Activated CD4-positive, alpha-beta T cell treated with anti-CD3 and anti-CD28 coated beads for 36 hours (primary cell): ENCODE results near the gene HYCC2. TPM values are rescaled to one million over a fixed set of nuclear protein-coding genes. Genes with fewer than 3 reads are reported as not detected.
"Not testable (repeated sequence)": the region's sequence is repeated elsewhere in the genome, so short reads cannot be mapped to it uniquely, and the experiment has no call there.

Source experiments
- ATAC-seq: fragments of 200-7000 bp; cut with Tn5 transposase; one replicate; pipeline ENCODE4 v1.10.0; 2021; ENCODE audit warnings: mild to moderate bottlenecking, moderate library complexity
- CTCF ChIA-PET: fragments of 350-600 bp; sonication (Branson Sonifier 250); formaldehyde crosslinking; loops from one replicate; lab custom pipeline; 2021; ENCODE audit warnings: antibody characterized with exemption; lab: Charles Lee
- POLR2A ChIA-PET: fragments of 350-600 bp; sonication (Branson Sonifier 250); formaldehyde crosslinking; loops from one replicate; lab custom pipeline; 2021; ENCODE audit warnings: antibody characterized with exemption, inconsistent platforms; lab: Charles Lee
- DNase-seq: peaks from one replicate; pipeline ENCODE4 v3.0.0-alpha.2; 2020
- H3K27ac Mint-ChIP-seq: one replicate; pipeline ENCODE4 v1.8.0; 2021; ENCODE audit warnings: mixed read lengths
- H3K27me3 Mint-ChIP-seq: one replicate; pipeline ENCODE4 v1.8.0; 2021; ENCODE audit warnings: mixed read lengths
- H3K36me3 Mint-ChIP-seq: one replicate; pipeline ENCODE4 v1.8.0; 2021; ENCODE audit warnings: low read depth, mixed read lengths
- H3K4me1 Mint-ChIP-seq: one replicate; pipeline ENCODE4 v1.8.0; 2021; ENCODE audit warnings: mixed read lengths
- H3K4me3 Mint-ChIP-seq: one replicate; pipeline ENCODE4 v1.8.0; 2021; ENCODE audit warnings: mild to moderate bottlenecking, moderate library complexity, mixed read lengths
- H3K9me3 Mint-ChIP-seq: one replicate; pipeline ENCODE4 v1.8.0; 2021; ENCODE audit warnings: low read depth, mixed read lengths
- intact Hi-C, 2 experiments: fragments of 100-400 bp; cut with DNase I in 1 of 2; cut with micrococcal nuclease in 1 of 2; formaldehyde crosslinking; loops; one replicate each; pipeline versions ENCODE4 v1.14.2 to v1.15.1; 2022 to 2024; cut with DNase I, micrococcal nuclease
- total RNA-seq, 2 experiments: library from RNA; stranded (reverse); gene quantifications; one replicate each; pipeline ENCODE4 v1.2.3, GENCODE V29; 2021

HYCC2 gene
- total RNA-seq, 2 experiments from 2014 or later: 15.8 to 16.0 TPM

GRCh38 chr2:201043050-201043449 lies 28.4 kb downstream of the HYCC2 start:
- POLR2A ChIA-PET, intact Hi-C loops: not testable (repeated sequence)

GRCh38 chr2:201042451-201042850 lies 29.0 kb downstream of the HYCC2 start:
- H3K4me3 Mint-ChIP-seq, ATAC-seq, H3K27me3 Mint-ChIP-seq, POLR2A ChIA-PET, H3K27ac Mint-ChIP-seq, intact Hi-C loops, CTCF ChIA-PET, H3K9me3 Mint-ChIP-seq, DNase-seq: not testable (repeated sequence)
- Mint-ChIP-seq H3K4me1 (peaks cover 10% of the 10 kb centered on the region), H3K36me3 (peaks cover 34% of the 10 kb centered on the region)

More at GRCh38 chr2:201043050-201043449, 28.4 kb downstream of the HYCC2 start:
- DNase-seq, H3K4me3 Mint-ChIP-seq, H3K9me3 Mint-ChIP-seq, H3K27ac Mint-ChIP-seq, ATAC-seq, H3K27me3 Mint-ChIP-seq: not testable (repeated sequence)
- Mint-ChIP-seq H3K4me1 (peaks cover 10% of the 10 kb centered on the region), H3K36me3 (peaks cover 37% of the 10 kb centered on the region)
- CTCF ChIA-PET: interaction anchor here (0.7 to 1.6 kb wide), 3 partner anchors 115 to 154 kb away, joined by 3 to 5 read pairs (median 3); partner anchors contain the start of genes NIF3L1 and PPIL3

GRCh38 chr2:201040867-201041628 lies 30.4 kb downstream of the HYCC2 start:
- DNase-seq: no peak

GRCh38 chr2:201038855-201039254 lies 32.6 kb downstream of the HYCC2 start:
- peaks cover 4% of the 10 kb centered on the region for H3K4me1 Mint-ChIP-seq
- intact Hi-C loops: no loop called here
- H3K27me3 Mint-ChIP-seq: no peaks in the 10 kb centered on the region
- H3K36me3 Mint-ChIP-seq: peaks cover 42% of the 10 kb centered on the region
- no peak overlapping the region for H3K27ac Mint-ChIP-seq
- no peak for DNase-seq
- ChIA-PET POLR2A (no interaction called here), CTCF (no interaction called here)
- peaks cover 3% of the 10 kb centered on the region for H3K9me3 Mint-ChIP-seq
- no peak for ATAC-seq
- no peak overlapping the region for H3K4me3 Mint-ChIP-seq

More at GRCh38 chr2:201040867-201041628, 30.4 kb downstream of the HYCC2 start:
- Mint-ChIP-seq H3K27me3 (no peaks in the 10 kb centered on the region), H3K4me3 (no peak overlapping the region), H3K4me1 (peaks cover 4% of the 10 kb centered on the region), H3K36me3 (peaks cover 33% of the 10 kb centered on the region), H3K9me3 (peaks cover 3% of the 10 kb centered on the region), H3K27ac (no peak overlapping the region)
- intact Hi-C loops: no loop called here
- ATAC-seq: no peak
- ChIA-PET POLR2A (no interaction called here), CTCF (interaction anchor here (1.0 to 1.5 kb wide), 6 partner anchors 9 to 56 kb away, joined by 3 to 5 read pairs (median 4); no protein-coding TSS in a partner anchor)

GRCh38 chr2:201038361-201038760 lies 33.1 kb downstream of the HYCC2 start:
- ATAC-seq, H3K27ac Mint-ChIP-seq, intact Hi-C loops, H3K27me3 Mint-ChIP-seq, DNase-seq, H3K4me1 Mint-ChIP-seq, H3K4me3 Mint-ChIP-seq, CTCF ChIA-PET, H3K9me3 Mint-ChIP-seq, POLR2A ChIA-PET: not testable (repeated sequence)
- H3K36me3 Mint-ChIP-seq: peaks cover 41% of the 10 kb centered on the region

- H3K9me3 Mint-ChIP-seq, H3K27ac Mint-ChIP-seq, H3K27me3 Mint-ChIP-seq, CTCF ChIA-PET, H3K4me1 Mint-ChIP-seq, intact Hi-C loops, DNase-seq, H3K4me3 Mint-ChIP-seq, POLR2A ChIA-PET, ATAC-seq: not testable (repeated sequence)
- peaks cover 33% of the 10 kb centered on the region for H3K36me3 Mint-ChIP-seq
These were observed 37.1 kb downstream of the HYCC2 start for GRCh38 chr2:201034355-201034754.

GRCh38 chr2:201024518-201024917 lies 47.0 kb downstream of the HYCC2 start:
- ChIA-PET POLR2A (no interaction called here), CTCF (interaction anchor here (1.3 kb wide), 1 partner anchor 133 kb away, joined by 3 read pairs; no protein-coding TSS in a partner anchor)
- no peak for ATAC-seq
- peaks cover 20% of the 10 kb centered on the region for H3K4me1 Mint-ChIP-seq
- no peak for DNase-seq
- intact Hi-C loops: no loop called here
- H3K27me3 Mint-ChIP-seq: no peaks in the 10 kb centered on the region
- H3K4me3 Mint-ChIP-seq: no peak overlapping the region
- peaks cover 2% of the 10 kb centered on the region for H3K9me3 Mint-ChIP-seq
- peaks cover 28% of the 10 kb centered on the region for H3K36me3 Mint-ChIP-seq
- no peak overlapping the region for H3K27ac Mint-ChIP-seq

GRCh38 chr2:201021914-201022313 lies 49.6 kb downstream of the HYCC2 start:
- ATAC-seq: peak; percentile 60
- no peak overlapping the region for H3K27ac Mint-ChIP-seq
- intact Hi-C loops: no loop called here
- ChIA-PET POLR2A (interaction anchor here (0.6 kb wide), 1 partner anchor 115 kb away, joined by 3 read pairs; no protein-coding TSS in a partner anchor), CTCF (interaction anchor here (0.6 to 1.2 kb wide), 2 partner anchors 12 to 150 kb away, joined by 3 read pairs; no protein-coding TSS in a partner anchor)
- H3K4me3 Mint-ChIP-seq: no peak overlapping the region
- H3K27me3 Mint-ChIP-seq: no peaks in the 10 kb centered on the region
- peaks cover 18% of the 10 kb centered on the region for H3K4me1 Mint-ChIP-seq
- no peak for DNase-seq
- no peaks in the 10 kb centered on the region for H3K9me3 Mint-ChIP-seq
- peaks cover 21% of the 10 kb centered on the region for H3K36me3 Mint-ChIP-seq

Other genes starting within 250 kb of the HYCC2 start
- gene CLK1, start 207.0 kb downstream of the HYCC2 start, total RNA-seq: 10 to 100 TPM; 86.4 to 99.3 TPM
- gene PPIL3, start 182.6 kb downstream of the HYCC2 start, total RNA-seq: 10 to 100 TPM; 52.6 to 53.0 TPM
- 10 to 100 TPM; 37.0 to 47.7 TPM for gene NIF3L1, start 182.3 kb downstream of the HYCC2 start, total RNA-seq
- 10 to 100 TPM; 68.5 to 80.5 TPM for gene ORC2, start 108.0 kb downstream of the HYCC2 start, total RNA-seq
- gene NDUFB3, start 330 bp upstream of the HYCC2 start, total RNA-seq: 100 to 1,000 TPM; 126 to 150 TPM
- gene CFLAR, start 44.5 kb upstream of the HYCC2 start, total RNA-seq: 100 to 1,000 TPM; 255 to 270 TPM
- 10 to 100 TPM; 12.2 to 16.8 TPM for gene CASP10, start 111.5 kb upstream of the HYCC2 start, total RNA-seq
- 10 to 100 TPM; 45.1 to 49.1 TPM for gene CASP8, start 188.9 kb upstream of the HYCC2 start, total RNA-seq